ENCODE results near the gene NISCH.

DNA sequence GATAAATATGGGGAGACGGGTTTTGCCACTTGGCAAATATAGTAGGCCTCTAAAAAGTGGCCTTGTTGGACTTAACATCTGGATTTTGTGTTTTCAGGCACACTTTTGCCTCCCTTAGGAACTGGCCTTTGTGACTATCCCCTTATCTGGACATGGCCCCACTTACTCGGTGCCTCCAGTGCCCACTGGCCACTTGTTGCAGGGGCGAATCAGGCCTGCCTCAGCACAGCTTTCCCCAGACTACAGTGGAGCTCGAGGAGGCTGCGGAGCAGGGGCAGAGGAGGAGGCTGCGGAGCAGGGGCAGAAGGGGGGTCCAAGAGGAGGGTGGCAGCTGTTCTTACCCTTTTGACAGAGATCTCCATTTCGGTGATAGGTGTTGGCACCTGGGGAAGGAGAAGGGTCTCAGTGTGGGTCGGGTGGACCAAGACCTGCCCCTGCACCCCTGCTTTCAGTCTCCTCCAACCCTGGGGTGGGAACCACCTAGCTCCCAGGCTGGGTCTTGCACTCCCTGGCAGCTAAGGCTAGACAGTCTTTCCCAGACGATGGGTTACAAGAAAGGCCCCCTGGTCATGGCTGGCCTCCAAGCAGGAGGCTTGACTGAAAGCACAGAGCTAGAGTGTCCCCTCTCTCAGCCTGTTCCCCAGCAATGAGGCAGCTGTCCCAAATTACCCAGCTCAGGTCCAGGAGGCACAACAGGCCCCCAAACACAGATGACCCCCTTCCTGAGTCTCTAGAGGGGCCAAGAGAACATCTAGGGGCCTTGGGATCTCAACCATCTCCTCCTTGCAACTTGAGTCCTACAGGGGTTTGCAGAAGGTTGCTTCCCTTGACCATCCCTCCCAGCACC lies 16.6 kb upstream of the NISCH start:
- TF ChIP-seq RARB (CRISPR knock-in tag; IDR thresholded peaks at IDR 0.05) (no peak), ISL1 (CRISPR knock-in tag; IDR thresholded peaks at IDR 0.05) (no peak), BACH2 (CRISPR knock-in tag; IDR thresholded peaks at IDR 0.05; ENCODE audit: borderline replicate concordance) (no peak), GLIS3 (CRISPR knock-in tag; IDR thresholded peaks at IDR 0.05) (no peak), ZNF8 (CRISPR knock-in tag; IDR thresholded peaks at IDR 0.05) (no peak), PPARA (CRISPR knock-in tag; IDR thresholded peaks at IDR 0.05; ENCODE audit: borderline replicate concordance) (no peak), TOX (CRISPR knock-in tag; IDR thresholded peaks at IDR 0.05; ENCODE audit: borderline replicate concordance) (no peak), ESRRG (CRISPR knock-in tag; IDR thresholded peaks at IDR 0.05) (no peak)
- TF ChIP-seq, protein P1, sequence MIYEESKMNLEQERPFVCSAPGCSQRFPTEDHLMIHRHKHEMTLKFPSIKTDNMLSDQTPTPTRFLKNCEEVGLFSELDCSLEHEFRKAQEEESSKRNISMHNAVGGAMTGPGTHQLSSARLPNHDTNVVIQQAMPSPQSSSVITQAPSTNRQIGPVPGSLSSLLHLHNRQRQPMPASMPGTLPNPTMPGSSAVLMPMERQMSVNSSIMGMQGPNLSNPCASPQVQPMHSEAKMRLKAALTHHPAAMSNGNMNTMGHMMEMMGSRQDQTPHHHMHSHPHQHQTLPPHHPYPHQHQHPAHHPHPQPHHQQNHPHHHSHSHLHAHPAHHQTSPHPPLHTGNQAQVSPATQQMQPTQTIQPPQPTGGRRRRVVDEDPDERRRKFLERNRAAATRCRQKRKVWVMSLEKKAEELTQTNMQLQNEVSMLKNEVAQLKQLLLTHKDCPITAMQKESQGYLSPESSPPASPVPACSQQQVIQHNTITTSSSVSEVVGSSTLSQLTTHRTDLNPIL (CRISPR knock-in tag; IDR thresholded peaks at IDR 0.05; ENCODE audit: low read depth), result no peak
- TF ChIP-seq, protein P2, sequence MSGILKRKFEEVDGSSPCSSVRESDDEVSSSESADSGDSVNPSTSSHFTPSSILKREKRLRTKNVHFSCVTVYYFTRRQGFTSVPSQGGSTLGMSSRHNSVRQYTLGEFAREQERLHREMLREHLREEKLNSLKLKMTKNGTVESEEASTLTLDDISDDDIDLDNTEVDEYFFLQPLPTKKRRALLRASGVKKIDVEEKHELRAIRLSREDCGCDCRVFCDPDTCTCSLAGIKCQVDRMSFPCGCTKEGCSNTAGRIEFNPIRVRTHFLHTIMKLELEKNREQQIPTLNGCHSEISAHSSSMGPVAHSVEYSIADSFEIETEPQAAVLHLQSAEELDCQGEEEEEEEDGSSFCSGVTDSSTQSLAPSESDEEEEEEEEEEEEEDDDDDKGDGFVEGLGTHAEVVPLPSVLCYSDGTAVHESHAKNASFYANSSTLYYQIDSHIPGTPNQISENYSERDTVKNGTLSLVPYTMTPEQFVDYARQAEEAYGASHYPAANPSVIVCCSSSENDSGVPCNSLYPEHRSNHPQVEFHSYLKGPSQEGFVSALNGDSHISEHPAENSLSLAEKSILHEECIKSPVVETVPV (CRISPR knock-in tag; IDR thresholded peaks at IDR 0.05), result no peak
- TF ChIP-seq, protein P3, sequence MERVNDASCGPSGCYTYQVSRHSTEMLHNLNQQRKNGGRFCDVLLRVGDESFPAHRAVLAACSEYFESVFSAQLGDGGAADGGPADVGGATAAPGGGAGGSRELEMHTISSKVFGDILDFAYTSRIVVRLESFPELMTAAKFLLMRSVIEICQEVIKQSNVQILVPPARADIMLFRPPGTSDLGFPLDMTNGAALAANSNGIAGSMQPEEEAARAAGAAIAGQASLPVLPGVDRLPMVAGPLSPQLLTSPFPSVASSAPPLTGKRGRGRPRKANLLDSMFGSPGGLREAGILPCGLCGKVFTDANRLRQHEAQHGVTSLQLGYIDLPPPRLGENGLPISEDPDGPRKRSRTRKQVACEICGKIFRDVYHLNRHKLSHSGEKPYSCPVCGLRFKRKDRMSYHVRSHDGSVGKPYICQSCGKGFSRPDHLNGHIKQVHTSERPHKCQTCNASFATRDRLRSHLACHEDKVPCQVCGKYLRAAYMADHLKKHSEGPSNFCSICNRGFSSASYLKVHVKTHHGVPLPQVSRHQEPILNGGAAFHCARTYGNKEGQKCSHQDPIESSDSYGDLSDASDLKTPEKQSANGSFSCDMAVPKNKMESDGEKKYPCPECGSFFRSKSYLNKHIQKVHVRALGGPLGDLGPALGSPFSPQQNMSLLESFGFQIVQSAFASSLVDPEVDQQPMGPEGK (CRISPR knock-in tag; IDR thresholded peaks at IDR 0.05; ENCODE audit: borderline replicate concordance), result no peak
- TF ChIP-seq, protein P4, sequence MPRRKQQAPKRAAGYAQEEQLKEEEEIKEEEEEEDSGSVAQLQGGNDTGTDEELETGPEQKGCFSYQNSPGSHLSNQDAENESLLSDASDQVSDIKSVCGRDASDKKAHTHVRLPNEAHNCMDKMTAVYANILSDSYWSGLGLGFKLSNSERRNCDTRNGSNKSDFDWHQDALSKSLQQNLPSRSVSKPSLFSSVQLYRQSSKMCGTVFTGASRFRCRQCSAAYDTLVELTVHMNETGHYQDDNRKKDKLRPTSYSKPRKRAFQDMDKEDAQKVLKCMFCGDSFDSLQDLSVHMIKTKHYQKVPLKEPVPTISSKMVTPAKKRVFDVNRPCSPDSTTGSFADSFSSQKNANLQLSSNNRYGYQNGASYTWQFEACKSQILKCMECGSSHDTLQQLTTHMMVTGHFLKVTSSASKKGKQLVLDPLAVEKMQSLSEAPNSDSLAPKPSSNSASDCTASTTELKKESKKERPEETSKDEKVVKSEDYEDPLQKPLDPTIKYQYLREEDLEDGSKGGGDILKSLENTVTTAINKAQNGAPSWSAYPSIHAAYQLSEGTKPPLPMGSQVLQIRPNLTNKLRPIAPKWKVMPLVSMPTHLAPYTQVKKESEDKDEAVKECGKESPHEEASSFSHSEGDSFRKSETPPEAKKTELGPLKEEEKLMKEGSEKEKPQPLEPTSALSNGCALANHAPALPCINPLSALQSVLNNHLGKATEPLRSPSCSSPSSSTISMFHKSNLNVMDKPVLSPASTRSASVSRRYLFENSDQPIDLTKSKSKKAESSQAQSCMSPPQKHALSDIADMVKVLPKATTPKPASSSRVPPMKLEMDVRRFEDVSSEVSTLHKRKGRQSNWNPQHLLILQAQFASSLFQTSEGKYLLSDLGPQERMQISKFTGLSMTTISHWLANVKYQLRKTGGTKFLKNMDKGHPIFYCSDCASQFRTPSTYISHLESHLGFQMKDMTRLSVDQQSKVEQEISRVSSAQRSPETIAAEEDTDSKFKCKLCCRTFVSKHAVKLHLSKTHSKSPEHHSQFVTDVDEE (CRISPR knock-in tag; IDR thresholded peaks at IDR 0.05), result no peak

Measured in SK-N-SH treated with all-trans-retinoic acid at 6 μM for 48 hours (cell line).